HS-5 (cell line): ENCODE data around the gene TNFRSF14.
"Not testable (repeated sequence)": the region's sequence is repeated elsewhere in the genome, so short reads cannot be mapped to it uniquely, and the experiment has no call there.

Experiments
- DNase-seq: peaks from one replicate; pipeline ENCODE4 v3.0.0-alpha.2; 2012; ENCODE audit warnings: low read depth

Gene TNFRSF14

GRCh38 chr1:2567083-2567679, 11.0 kb downstream of the TNFRSF14 start:
- DNase-seq = no peak

DNA sequence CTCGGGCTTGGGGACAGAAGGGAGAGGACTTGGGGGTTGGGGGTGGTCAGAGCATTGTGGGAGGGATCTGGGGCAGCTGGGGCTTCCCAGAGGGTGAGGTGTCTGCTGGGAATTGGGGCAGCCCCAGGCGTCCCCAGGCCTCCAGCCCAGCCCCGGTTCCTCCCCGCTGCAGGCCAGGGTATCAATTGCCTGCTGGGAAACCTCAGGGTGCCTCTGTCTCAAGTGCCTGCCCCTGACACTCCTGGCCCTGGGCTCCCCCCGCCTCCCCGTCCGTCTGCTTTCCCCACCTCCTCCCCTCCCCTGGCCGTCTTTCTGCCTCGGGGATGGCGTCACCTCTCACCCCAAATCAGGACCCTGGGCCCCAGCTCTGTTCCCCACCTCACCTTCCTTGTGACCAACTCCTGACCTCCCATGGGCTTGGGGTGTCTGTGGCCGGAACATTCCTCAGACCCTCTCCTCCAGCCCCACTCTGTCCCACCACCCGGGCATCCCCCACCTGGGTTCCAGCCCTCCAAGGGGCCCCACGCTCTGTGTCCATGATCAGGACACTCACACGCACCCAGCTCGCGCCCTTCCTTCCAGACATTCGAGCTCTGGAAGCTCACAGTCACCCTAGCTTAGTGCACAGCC, 12.1 kb downstream of the TNFRSF14 start:
- not testable (repeated sequence) for DNase-seq

DNA sequence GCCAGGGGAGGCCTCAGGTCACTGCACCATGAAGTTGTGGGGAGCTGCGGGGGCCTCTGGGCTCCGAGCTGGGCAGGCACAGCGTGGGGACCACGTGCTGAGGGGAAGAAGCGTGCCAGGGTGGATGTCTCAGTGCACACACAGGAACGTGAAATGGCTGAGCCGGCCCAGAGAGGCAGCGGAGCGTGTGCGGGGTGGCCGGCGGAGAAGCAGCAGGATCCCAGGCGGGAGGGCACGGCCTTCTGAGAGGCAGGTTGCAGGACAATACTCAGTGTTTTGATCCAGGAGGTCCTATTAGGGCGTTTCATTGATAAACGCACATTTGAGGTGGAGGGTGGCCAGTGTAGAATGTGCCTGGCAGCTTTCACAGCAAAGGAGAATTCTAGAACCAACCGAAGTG, 12.9 kb downstream of the TNFRSF14 start:
- DNase-seq = no peak

DNA sequence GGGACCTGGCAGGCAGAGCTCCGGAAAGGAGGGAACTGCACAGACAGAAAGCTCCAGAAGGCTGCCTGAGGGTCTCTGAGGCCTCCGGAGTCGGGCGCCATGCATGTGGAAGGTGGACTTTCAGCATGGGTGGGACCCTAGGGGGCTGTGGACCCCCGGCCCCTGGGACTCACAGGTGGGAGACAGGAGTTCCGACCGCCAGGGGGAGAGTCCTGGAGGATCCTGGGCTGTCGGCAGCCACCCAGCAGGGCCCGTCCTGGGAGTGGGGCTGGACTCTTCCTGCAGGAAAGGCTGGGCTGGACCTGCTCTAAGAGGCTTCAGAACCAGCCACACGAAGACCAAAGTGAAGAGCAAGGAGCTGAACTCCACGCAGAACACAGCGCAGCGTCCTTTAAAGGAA, 13.5 kb downstream of the TNFRSF14 start:
- not testable (repeated sequence) for DNase-seq

DNA sequence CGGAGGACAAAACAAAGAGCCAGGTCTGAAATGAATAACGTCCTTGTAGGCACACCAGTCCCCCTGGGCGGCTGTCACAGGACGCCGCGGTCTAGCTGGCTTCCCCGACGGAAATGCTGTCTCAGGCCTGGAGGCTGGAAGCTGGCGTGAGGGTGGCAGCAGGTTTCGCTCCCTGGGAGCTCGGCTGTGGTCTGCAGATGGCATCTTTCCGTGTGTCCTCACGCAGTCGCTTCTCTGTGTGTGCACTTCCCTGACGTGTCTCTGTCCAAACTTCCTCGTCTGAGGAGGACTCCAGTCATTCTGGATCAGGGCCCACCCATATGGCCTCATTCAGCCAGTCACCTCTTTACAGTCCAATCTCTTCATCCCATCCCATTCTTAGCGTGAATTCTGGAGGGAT, 14.2 kb downstream of the TNFRSF14 start:
- no peak for DNase-seq

- no peak for DNase-seq
Observed at GRCh38 chr1:2571348-2571747, 15.2 kb downstream of the TNFRSF14 start.

DNA sequence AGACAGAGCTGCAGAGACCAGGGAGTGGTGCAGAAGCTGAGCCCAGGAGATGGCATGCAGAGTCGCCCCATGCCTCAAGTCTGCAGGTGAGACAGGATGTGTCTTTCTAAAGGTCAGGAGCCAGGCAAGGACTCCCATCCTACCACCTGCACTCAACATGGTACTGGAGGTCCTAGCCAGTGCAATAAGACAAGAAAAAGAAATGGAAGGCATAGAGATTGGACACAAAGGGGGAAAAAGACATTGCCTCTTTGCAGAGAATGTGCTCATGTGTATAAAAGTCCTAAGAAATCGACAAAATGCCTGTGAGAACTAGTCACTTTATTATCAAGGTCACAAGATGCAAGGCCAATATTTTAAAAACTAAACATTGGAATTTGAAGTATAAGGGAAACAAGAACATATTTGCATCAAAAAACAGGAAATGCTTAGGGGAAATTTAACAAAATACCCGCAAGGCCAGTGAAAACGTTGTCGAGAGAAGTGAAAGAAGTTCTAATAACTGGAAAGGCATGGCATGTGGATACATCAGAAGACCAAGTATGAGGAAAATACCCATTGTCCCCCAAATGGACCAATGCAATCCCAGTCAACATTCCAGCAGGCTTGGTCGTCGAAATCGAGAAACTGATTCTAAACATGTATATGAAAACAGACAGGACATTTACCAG, 17.2 kb downstream of the TNFRSF14 start:
- DNase-seq = no peak

DNA sequence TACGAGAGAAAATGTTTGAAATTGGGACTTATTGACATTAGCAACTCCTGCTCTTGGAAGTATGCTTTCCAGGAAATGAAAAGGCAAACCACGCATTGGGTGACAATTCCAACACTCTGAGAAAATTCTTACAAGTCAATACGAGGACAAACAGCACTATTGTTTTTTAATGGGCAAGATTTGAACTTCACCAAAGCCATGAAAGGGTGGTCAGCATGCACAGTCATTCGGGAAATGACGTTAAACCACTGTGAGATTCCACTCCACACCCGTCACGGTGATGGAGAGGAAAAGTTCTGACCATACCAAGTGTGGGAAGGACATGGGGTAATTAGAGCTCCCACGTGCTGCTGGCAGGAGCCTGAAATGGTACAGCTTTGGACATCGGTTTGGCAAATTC, 18.2 kb downstream of the TNFRSF14 start:
- DNase-seq = no peak

DNA sequence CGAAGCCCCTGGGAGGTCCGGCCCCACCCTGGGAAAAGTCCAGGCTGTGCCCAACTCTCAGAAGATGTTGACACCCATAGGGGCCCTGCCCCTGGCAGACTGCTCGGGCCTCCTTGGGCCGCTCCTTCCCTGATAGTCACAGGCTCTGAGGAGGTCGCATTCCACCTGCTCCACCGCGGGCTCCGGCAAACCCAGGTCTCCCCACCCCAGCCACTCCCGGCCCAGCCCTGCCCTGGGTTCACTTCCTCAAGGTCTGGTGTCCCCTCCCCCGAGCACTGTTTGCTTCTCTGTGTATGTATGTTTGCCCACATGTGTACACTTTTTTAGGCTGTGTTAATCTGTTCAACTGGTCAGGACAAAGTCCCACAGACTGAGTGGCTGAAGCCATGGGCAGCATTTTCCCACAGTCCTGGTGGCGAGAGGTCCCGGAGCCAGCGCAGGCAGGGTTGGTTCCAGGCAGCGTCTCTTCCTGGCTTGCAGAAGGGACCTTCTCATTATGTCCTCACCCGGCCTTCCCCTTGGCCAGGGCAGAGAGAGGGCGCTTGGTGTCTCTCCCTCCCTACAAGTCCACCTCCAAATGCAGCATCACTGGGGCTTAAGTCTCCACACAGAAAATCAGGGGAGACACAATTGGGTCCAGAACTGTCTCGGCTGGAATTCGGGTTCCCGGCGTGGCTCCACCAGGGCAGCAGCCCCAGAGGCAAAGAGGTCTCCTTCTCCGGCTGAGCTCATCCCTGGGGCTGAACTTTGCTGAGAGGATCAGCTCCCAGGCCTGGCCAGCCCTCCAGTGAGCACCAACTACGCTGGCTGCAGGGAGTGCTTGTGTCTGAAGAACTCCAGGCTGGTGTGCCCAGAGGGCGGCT, 19.9 kb downstream of the TNFRSF14 start:
- DNase-seq = no peak

DNA sequence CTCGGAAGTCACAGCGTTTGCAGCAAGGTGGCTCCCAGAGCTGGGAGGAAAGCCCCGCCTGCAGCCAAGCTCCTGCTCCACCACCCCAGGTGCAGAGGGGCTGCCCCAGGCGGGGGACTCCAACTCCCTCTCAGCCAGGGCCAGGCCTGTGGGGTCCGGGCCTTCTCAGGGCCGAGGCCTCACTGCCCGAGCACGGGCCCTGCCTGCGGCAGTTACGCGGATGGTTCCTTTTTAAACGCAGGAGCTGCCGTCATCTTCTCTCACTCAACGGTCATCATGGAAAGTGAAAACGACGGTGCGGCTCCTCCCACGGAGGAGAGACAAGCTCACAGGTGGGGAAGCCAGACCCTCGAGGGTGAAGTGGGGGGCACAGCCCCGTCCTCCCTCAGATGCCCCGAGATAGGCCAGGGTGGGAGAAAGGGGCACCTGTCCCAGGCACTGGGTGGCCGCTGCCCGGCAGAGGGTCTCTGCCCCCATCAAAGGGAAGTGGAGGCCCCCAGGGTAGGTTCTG, 21.4 kb downstream of the TNFRSF14 start:
- DNase-seq = not testable (repeated sequence)

- no peak for DNase-seq
Observed at GRCh38 chr1:2578758-2579118, 22.6 kb downstream of the TNFRSF14 start.

DNA sequence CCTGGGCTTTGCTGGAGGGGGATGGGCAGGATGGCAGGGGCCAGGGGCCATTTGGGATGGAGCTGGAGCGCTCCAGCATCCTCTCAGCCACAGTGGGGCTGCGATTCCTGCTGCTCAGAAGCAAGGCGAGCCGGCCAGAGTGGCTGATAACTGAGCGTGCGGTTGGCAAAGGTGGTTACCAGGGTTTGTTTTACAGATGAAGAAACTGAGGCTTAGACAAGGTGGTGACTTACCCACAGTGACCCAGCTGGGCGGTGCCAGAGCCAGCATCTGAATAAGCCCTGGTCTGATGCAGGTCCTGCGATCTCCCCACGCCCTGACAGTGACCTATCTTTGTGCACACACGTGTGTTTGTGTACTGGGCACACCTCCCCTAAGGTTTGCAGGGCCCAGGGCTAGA, 24.5 kb downstream of the TNFRSF14 start:
- no peak for DNase-seq

DNA sequence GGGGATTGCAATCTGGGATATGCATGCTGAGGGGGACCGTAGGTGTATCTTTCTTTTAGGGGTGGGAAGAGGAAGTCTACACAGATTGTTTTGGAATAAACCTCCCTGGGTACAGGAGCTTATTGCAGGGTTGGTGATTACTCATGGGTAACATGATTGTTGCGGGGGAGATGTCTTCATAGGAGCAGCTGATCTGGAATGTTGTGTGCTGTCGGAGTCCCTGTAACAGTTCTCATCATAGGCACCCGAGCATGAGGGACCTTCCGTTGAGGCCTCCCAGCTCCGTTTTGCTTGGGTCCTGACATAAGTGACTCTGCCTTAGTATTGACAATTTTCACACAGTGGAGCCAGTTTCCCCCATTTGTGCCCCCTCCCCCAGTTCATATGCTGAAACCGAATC, 26.2 kb downstream of the TNFRSF14 start:
- DNase-seq = no peak

DNA sequence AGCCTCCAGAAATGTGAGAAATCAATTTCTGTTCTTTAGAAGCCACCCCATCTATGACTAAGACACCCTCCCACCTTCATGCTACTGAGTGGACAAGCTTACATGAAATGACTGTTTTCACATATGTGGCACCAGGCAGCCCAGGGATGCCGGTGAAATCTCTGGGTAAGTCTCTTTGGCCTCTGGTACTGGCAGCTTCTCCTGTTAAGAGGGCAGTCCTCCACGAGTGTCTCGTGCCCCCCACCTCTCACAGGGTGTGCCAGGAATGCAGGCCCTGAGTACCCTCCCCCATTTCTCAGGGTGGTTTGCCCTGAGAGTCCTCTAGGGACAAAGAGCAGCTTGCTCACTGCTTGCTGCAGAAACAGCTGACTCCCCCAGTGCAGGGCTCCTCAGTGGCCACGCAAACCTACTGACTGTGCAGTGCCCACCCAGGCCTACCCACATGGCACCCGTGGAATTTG, 27.2 kb downstream of the TNFRSF14 start:
- no peak for DNase-seq

DNA sequence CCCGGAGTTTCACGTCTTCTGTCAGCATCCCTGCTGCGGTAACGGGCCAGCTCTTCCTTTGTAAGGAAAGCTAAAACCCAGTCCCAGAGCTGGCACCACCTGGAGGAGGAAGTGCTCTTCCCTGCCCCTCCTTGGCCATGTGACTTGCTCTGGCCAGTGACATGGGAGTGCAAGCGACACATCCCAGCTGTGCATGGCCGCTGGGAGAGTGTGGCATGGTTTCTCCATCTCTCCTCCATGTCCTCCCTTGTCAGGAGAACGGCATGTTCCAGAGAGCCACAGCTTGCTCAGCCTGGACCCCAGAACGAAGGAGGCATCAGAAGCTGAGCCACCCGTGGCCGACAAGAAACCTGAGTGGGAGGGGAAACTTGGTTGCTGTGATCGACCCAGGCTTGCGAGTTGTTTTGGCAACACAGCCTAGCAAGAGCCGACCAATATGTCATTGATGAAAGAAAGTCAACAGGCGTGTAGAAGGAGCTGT, 27.7 kb downstream of the TNFRSF14 start:
- DNase-seq = no peak

DNA sequence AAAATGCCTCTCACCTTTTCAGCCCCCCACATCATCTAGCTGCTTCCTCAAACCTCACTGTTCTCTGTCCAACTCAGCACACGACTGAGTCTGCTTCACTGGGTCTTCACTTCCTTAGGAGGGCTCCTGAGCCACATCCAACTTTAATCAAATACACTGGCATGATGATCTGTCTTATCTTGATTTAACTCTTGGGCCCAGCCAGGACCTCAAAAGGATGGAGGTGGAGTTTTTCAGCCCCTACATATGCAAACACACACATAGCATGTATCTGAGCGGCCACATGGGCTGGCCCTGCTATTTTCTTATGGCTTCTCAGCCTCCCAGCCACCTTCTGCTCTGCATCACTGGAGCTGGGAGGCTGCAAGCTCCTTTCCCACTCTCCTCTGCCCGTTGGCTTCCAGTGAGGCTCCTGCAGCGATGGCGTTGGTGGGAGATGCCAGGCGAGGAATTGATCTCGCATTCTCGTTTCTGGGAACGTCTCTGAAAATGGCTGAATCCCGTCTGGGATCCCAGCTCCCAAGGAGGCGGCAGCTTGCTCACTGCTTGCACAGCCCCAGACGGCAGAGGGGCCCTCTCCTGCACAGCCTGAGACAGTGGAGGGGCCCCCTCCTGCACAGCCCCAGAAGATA, 28.6 kb downstream of the TNFRSF14 start:
- no peak for DNase-seq

- no peak for DNase-seq
Observed at GRCh38 chr1:2585318-2586092, 29.3 kb downstream of the TNFRSF14 start.

- DNase-seq = peak; percentile 91
Observed at GRCh38 chr1:2586154-2587070, 30.2 kb downstream of the TNFRSF14 start, which contains the start of gene PRXL2B. PRXL2B (plus strand) TSS chr1:2586777; CDS start chr1:2586886, 109 bp downstream.

GRCh38 chr1:2587071-2587859, 31.1 kb downstream of the TNFRSF14 start:
- no peak for DNase-seq
